Prostate gland (tissue), 2 donors: Measurements from ENCODE around the gene RNF121. TPM values are rescaled to one million over a fixed set of nuclear protein-coding genes. Genes with fewer than 3 reads are reported as not detected.
A peak's percentile ranks its signal among the peaks of the same experiment; 100 is the strongest.

Experiments
- DNase-seq: peaks from one replicate; pipeline ENCODE4 v3.0.0-alpha.2; 2019; ENCODE audit warnings: low spot score
- H3K27ac ChIP-seq, 2 donors: fragments of 200-600 bp; sonication (generic); 2 replicates each; pipeline ENCODE4 v1.5.1; 2017 to 2019
- H3K27me3 ChIP-seq: fragments of 200-600 bp; sonication (generic); replicated peaks from 2 replicates; pipeline ENCODE4 v1.5.1; 2019; ENCODE audit not compliant: insufficient read depth
- H3K36me3 ChIP-seq, 2 donors: fragments of 200-600 bp; sonication (generic); 1 replicate in 1 of 2; 2 replicates in 1 of 2; pipeline versions ENCODE4 v1.5.1 to v1.8.1; 2017 to 2019
- H3K4me1 ChIP-seq: fragments of 200-600 bp; sonication (generic); replicated peaks from 2 replicates; pipeline ENCODE4 v1.5.1; 2019
- H3K4me3 ChIP-seq, 2 donors: fragments of 200-600 bp; sonication (generic); 2 replicates each; pipeline ENCODE4 v1.5.1; 2017 to 2019
- H3K9me3 ChIP-seq: fragments of 200-600 bp; sonication (generic); 2 replicates; pipeline ENCODE4 v1.5.1; 2017
- POLR2A ChIP-seq: fragments of 450-650 bp; IDR thresholded peaks from one replicate; pipeline ENCODE4 v1.6.1; 2016; ENCODE audit warnings: antibody characterized with exemption, mild to moderate bottlenecking
- POLR2AphosphoS5 ChIP-seq: sonication (generic); formaldehyde crosslinking; IDR thresholded peaks from one replicate; pipeline ENCODE4 v1.6.1; 2017; ENCODE audit warnings: antibody characterized with exemption
- WGBS: methylation state at CpG from one replicate; pipeline ENCODE4 v1.1.5; 2018; 5-methylcytosine and 5-hydroxymethylcytosine counted together
- intact Hi-C: fragments of 100-400 bp; cut with DNase I; formaldehyde crosslinking; loops from one replicate; pipeline ENCODE4 v1.14.2; 2022
- total RNA-seq, 2 donors: library from RNA; depleted of rRNA; stranded (reverse); fragments of >200 nt; gene quantifications; one replicate each; pipeline ENCODE4 v1.1.0, GENCODE V29; 2016
- TF ChIP-seq, protein P1 (sequence below), 4 experiments: fragments of 200-600 bp in 2 of 4; fragments of 450-650 bp in 2 of 4; sonication (generic) in 2 of 4; IDR thresholded peaks; 1 replicate in 3 of 4; 2 replicates in 1 of 4; pipeline ENCODE4 v1.5.1; 2016 to 2019; ENCODE audit warnings: antibody characterized with exemption in 4 of 4, mild to moderate bottlenecking in 2 of 4, moderate library complexity in 2 of 4

Gene RNF121
- total RNA-seq, 2 donors from 2014 or later, result 32.4 to 48.0 TPM

- no peak for DNase-seq
- Histone ChIP-seq H3K36me3 (peaks cover 0 to 7% of the 10 kb centered on the region in 2 donors), H3K27ac (no peak overlapping the region), H3K9me3 (no peaks in the 10 kb centered on the region), H3K4me3 (no peak overlapping the region), H3K4me1 (no peaks in the 10 kb centered on the region), H3K27me3 (no peaks in the 10 kb centered on the region)
- 88% methylated on average over 9 of the region's 9 CpGs for WGBS
- intact Hi-C loops, result no loop called here
- no peak for TF ChIP-seq POLR2AphosphoS5
- no peak for TF ChIP-seq POLR2A
- TF ChIP-seq, protein P1, sequence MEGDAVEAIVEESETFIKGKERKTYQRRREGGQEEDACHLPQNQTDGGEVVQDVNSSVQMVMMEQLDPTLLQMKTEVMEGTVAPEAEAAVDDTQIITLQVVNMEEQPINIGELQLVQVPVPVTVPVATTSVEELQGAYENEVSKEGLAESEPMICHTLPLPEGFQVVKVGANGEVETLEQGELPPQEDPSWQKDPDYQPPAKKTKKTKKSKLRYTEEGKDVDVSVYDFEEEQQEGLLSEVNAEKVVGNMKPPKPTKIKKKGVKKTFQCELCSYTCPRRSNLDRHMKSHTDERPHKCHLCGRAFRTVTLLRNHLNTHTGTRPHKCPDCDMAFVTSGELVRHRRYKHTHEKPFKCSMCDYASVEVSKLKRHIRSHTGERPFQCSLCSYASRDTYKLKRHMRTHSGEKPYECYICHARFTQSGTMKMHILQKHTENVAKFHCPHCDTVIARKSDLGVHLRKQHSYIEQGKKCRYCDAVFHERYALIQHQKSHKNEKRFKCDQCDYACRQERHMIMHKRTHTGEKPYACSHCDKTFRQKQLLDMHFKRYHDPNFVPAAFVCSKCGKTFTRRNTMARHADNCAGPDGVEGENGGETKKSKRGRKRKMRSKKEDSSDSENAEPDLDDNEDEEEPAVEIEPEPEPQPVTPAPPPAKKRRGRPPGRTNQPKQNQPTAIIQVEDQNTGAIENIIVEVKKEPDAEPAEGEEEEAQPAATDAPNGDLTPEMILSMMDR (IDR thresholded peaks at IDR 0.05), result no peak
Measured at GRCh38 chr11:71917646-71918140, 11.2 kb upstream of the RNF121 start.

GRCh38 chr11:71927820-71928736 lies 768 bp upstream of the RNF121 start, which contains the start of gene XNDC1N:
TSS of gene XNDC1N (minus strand) at chr11:71928594. CDS start at chr11:71923353, 5,241 bp downstream.
- Histone ChIP-seq H3K36me3 (no peaks in the 10 kb centered on the region), H3K27ac (peak within 1 kb of the TSS; percentile 86 to 88), H3K4me1 (peaks cover 3% of the 10 kb centered on the region), H3K9me3 (no peaks in the 10 kb centered on the region), H3K4me3 (peak within 1 kb of the TSS; percentile 71), H3K27me3 (no peaks in the 10 kb centered on the region)
- DNase-seq, result peak; percentile 77
- intact Hi-C loops, result no loop called here
- TF ChIP-seq, protein P1 (IDR thresholded peaks at IDR 0.05), result no peak
- TF ChIP-seq POLR2AphosphoS5, result peak; percentile 84
- under 1% methylated on average over 40 of the region's 40 CpGs for WGBS

DNA sequence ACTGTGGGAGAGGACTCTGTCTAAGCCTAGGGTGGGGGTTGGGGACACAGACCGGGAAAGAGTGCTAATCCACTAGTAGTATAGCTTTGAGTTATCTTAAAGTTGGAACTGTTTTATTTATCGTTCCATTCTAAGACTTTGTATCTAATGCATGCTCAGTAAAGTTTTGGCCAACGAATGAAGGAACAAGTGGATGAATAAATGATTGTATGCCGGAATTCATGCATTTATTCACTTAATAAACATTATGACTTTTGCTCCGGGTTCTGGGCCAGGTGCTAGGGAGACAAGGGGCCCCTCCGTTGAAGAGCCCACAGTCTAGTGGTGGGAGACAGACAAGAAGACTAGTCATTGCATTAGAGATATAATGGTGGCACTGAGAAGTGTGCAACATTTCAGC lies 645 bp downstream of the RNF121 start:
- TF ChIP-seq POLR2AphosphoS5 (no peak), POLR2A (no peak)
- TF ChIP-seq, protein P1 (IDR thresholded peaks at IDR 0.05), result no peak
- Histone ChIP-seq H3K27ac (peak overlapping the region in 1 of 2 donors; percentile 88), H3K27me3 (no peaks in the 10 kb centered on the region), H3K4me1 (peaks cover 7% of the 10 kb centered on the region), H3K9me3 (no peaks in the 10 kb centered on the region), H3K36me3 (no peaks in the 10 kb centered on the region), H3K4me3 (peak overlapping the region; percentile 71)
- intact Hi-C loops, result no loop called here
- no peak for DNase-seq
- WGBS, result 3% methylated on average over 6 of the region's 6 CpGs

DNA sequence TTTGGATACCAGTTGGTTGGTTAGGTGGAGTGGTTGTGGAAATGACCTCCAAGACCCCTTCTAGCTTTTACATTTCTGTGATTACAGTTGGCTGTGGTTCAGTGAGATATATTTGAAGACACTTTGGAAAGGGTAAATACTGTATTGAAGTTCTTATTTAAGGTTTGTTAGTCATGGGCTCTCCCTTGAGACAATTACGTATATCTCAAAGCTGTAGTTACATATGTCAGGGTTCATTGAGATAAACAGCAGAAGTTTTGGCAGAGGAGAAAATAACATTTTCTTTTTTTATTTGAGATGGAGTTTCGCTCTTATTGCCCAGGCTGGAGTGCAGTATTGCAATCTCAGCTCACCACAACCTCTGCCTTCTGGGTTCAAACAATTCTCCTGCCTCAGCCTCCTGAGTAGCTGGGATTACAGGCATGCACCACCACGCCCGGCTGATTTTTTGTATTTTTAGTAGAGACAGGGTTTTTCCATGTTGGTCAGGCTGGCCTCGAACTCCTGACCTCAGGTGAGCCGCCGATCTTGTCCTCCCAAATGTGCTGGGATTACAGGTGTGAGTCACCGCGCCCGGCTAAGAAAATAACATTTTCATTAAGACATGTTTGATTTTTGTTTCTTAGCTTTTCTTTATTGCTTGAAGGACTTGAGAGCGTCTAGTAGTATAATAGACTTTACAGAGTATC lies 1.9 kb downstream of the RNF121 start:
- intact Hi-C loops, result no loop called here

More for the DNA sequence above, 1.9 kb downstream of the RNF121 start:
- Histone ChIP-seq H3K36me3 (no peaks in the 10 kb centered on the region), H3K4me3 (no peak overlapping the region), H3K27me3 (no peaks in the 10 kb centered on the region), H3K4me1 (peaks cover 7% of the 10 kb centered on the region), H3K9me3 (no peaks in the 10 kb centered on the region), H3K27ac (no peak overlapping the region)
- 77% methylated on average over 11 of the region's 11 CpGs for WGBS
- TF ChIP-seq POLR2A (no peak), POLR2AphosphoS5 (no peak)
- TF ChIP-seq, protein P1 (IDR thresholded peaks at IDR 0.05), result no peak
- DNase-seq, result no peak
